K562 (cell line): ENCODE measurements around the gene HOXB7. TPM values are rescaled to one million over a fixed set of nuclear protein-coding genes. Genes with fewer than 3 reads are reported as not detected.
A peak's percentile ranks its signal among the peaks of the same experiment; 100 is the strongest.

Experiments used
- BACH1 ChIP-seq: fragments of 200-800 bp; sonication (Bioruptor generic); IDR thresholded peaks from 2 replicates; pipeline ENCODE4 v1.6.1; 2016; ENCODE audit warnings: missing genetic modification characterization, missing compliant biosample characterization
- BDP1 ChIP-seq: IDR thresholded peaks from 3 replicates; pipeline ENCODE4 v1.6.1; 2011; ENCODE audit not compliant: insufficient read length, insufficient read depth
- CBFA2T2 ChIP-seq: fragments of 450-650 bp; conservative IDR thresholded peaks from 2 replicates; pipeline ENCODE4 v1.6.1; 2017; ENCODE audit warnings: mild to moderate bottlenecking
- CREB3L1 ChIP-seq: fragments of 450-650 bp; IDR thresholded peaks from 2 replicates; pipeline ENCODE4 v1.6.1; 2014; ENCODE audit warnings: low read depth, mild to moderate bottlenecking, moderate library complexity, borderline replicate concordance
- CTCFL ChIP-seq: IDR thresholded peaks from 2 replicates; pipeline ENCODE4 v1.6.1; 2011; ENCODE audit warnings: borderline replicate concordance, low read depth, mild to moderate bottlenecking, moderate library complexity, low read length; ENCODE audit not compliant: insufficient read depth, poor library complexity, severe bottlenecking
- MYBL2 ChIP-seq, 2 experiments: fragments of 450-650 bp in 1 of 2; sonication (generic) in 1 of 2; formaldehyde crosslinking in 1 of 2; IDR thresholded peaks; 2 replicates each; pipeline versions ENCODE4 v1.6.1 to v1.8.1; 2017 to 2022; ENCODE audit warnings: borderline replicate concordance in 1 of 2, inconsistent platforms in 1 of 2, low read depth in 1 of 2, mild to moderate bottlenecking in 1 of 2, missing genetic modification reagents in 1 of 2, moderate library complexity in 1 of 2
- NCOA2 ChIP-seq, 2 experiments: fragments of 450-650 bp; IDR thresholded peaks; 2 replicates each; pipeline ENCODE4 v1.6.1; 2018; ENCODE audit warnings: mild to moderate bottlenecking in 2 of 2, moderate library complexity in 1 of 2; ENCODE audit not compliant: partially characterized antibody in 2 of 2
- NONO ChIP-seq, 2 experiments: fragments of 200-400 bp in 1 of 2; fragments of 450-650 bp in 1 of 2; formaldehyde crosslinking in 1 of 2; IDR thresholded peaks; 2 replicates each; pipeline ENCODE4 v1.6.1; 2017; ENCODE audit warnings: low read depth in 2 of 2, mild to moderate bottlenecking in 2 of 2, moderate library complexity in 2 of 2, low read length in 1 of 2
- PHB2 ChIP-seq: fragments of 450-650 bp; IDR thresholded peaks from 2 replicates; pipeline ENCODE4 v1.6.1; 2017; ENCODE audit warnings: low read depth
- POLR3G ChIP-seq: IDR thresholded peaks from 2 replicates; pipeline ENCODE4 v1.6.1; 2011; ENCODE audit not compliant: insufficient read length, insufficient replicate concordance; ENCODE audit errors: extremely low read depth
- SIN3B ChIP-seq: fragments of 450-650 bp; IDR thresholded peaks from 2 replicates; pipeline ENCODE4 v1.6.1; 2017; ENCODE audit warnings: low read depth, mild to moderate bottlenecking, moderate library complexity
- SIRT6 ChIP-seq: IDR thresholded peaks from one replicate; pipeline ENCODE4 v1.6.1; 2012; ENCODE audit warnings: low read depth, mild to moderate bottlenecking, control low read depth, inconsistent platforms, low read length, moderate library complexity
- TBP ChIP-seq: optimal IDR thresholded peaks from 2 replicates; pipeline ENCODE3; 2011; ENCODE audit warnings: low read depth, low read length, improper control_type of control experiment
- TCF7 ChIP-seq: sonication (generic); IDR thresholded peaks from 2 replicates; pipeline ENCODE4 v1.6.1; 2016; ENCODE audit warnings: antibody characterized with exemption, borderline replicate concordance
- XRCC4 ChIP-seq: IDR thresholded peaks from one replicate; pipeline ENCODE4 v1.6.1; 2011; ENCODE audit not compliant: insufficient read depth, insufficient read length; ENCODE audit errors: extremely low read depth
- ZBTB9 ChIP-seq: fragments of 450-650 bp; formaldehyde crosslinking; IDR thresholded peaks from 2 replicates; pipeline ENCODE4 v1.4.0; 2020; ENCODE audit warnings: mild to moderate bottlenecking, moderate library complexity
- ZKSCAN3 ChIP-seq: fragments of 250-450 bp; sonication (Bioruptor Pico); IDR thresholded peaks from 2 replicates; pipeline ENCODE4 v1.4.0; 2020
- ZNF253 ChIP-seq: fragments of 250-450 bp; sonication (Bioruptor Pico); conservative IDR thresholded peaks from 2 replicates; pipeline ENCODE4 v1.6.1; 2021; ENCODE audit warnings: mild to moderate bottlenecking
- ZNF263 ChIP-seq: sonication (generic); formaldehyde crosslinking; IDR thresholded peaks from 2 replicates; pipeline ENCODE4 v1.8.0; 2022; ENCODE audit warnings: mild to moderate bottlenecking, missing genetic modification reagents, borderline replicate concordance
- ZNF431 ChIP-seq: sonication (generic); formaldehyde crosslinking; IDR thresholded peaks from 2 replicates; pipeline ENCODE4 v1.8.0; 2022; ENCODE audit warnings: mild to moderate bottlenecking, missing genetic modification reagents
- ZNF445 ChIP-seq: fragments of 250-450 bp; sonication (Bioruptor Pico); IDR thresholded peaks from 2 replicates; pipeline ENCODE4 v1.4.0; 2020; ENCODE audit warnings: low read depth, mild to moderate bottlenecking, moderate library complexity
- polyA plus RNA-seq, 8 experiments: library from polyadenylated mRNA; depleted of rRNA in 4 of 8; stranded (reverse) in 5 of 8; unstranded in 3 of 8; fragments of >200 nt; fragmentation: Nextera tagmentation in 2 of 8; fragmentation: Illumina TruSeq in 1 of 8; extraction: Ambion mirVana in 2 of 8; extraction: Trizol in 1 of 8; gene quantifications; 2 replicates each; pipeline versions ENCODE4 v1.2.1 to v1.2.3, GENCODE V29; 2011 to 2014; ENCODE audit warnings: inconsistent platforms in 1 of 8, missing spikeins in 1 of 8
- total RNA-seq, 7 experiments: library from RNA; depleted of rRNA in 6 of 7; stranded (reverse); fragments of >200 nt in 6 of 7; fragmentation: Illumina TruSeq in 2 of 7; extraction: Trizol in 2 of 7; gene quantifications; 2 replicates each; pipeline versions ENCODE4 v1.2.1 to v1.2.3, GENCODE V29; 2011 to 2021; ENCODE audit warnings: low replicate concordance in 1 of 7
- TF ChIP-seq, protein P1 (sequence below), 2 experiments: IDR thresholded peaks; 2 replicates each; pipeline ENCODE4 v1.6.1; 2011; ENCODE audit warnings: borderline replicate concordance in 1 of 2, control low read depth in 1 of 2, low read depth in 1 of 2, low read length in 1 of 2, mild to moderate bottlenecking in 1 of 2, mixed read lengths in 1 of 2, moderate library complexity in 1 of 2; ENCODE audit not compliant: insufficient read depth in 1 of 2, insufficient read length in 1 of 2, poor library complexity in 1 of 2, severe bottlenecking in 1 of 2; ENCODE audit errors: extremely low read depth in 1 of 2

The HOXB7 gene
- total and polyA plus RNA-seq, 9 of the 15 experiments (the other 6 are each of a cell fraction or from before 2014, with no cell fraction given): 5.5 to 16.7 (median 8.3) TPM

GRCh38 chr17:48577946-48578615 is 32.7 kb downstream of the HOXB7 start, which contains the start of gene HOXB4 (continued):
- TF ChIP-seq CTCFL (no peak), ZNF253 (CRISPR knock-in tag) (no peak), TBP (peak; percentile 69), NCOA2 (IDR thresholded peaks at IDR 0.05; ENCODE audit: partially characterized antibody in 2 of 2) (no peak), ZBTB9 (no peak), BACH1 (tag) (peak; percentile 34; the same call in 1 of the 2 replicates), ZNF445 (no peak), TCF7 (no peak), BDP1 (no peak), POLR3G (no peak), CBFA2T2 (peak; percentile 52), XRCC4 (no peak), NONO (IDR thresholded peaks at IDR 0.05; ENCODE audit: low read depth in 2 of 2, low read length in 1 of 2) (no peak), ZKSCAN3 (CRISPR knock-in tag) (no peak), ZNF431 (CRISPR knock-in tag) (no peak), CREB3L1 (no peak), ZNF263 (CRISPR knock-in tag) (no peak), PHB2 (no peak), SIN3B (no peak), MYBL2 (IDR thresholded peaks at IDR 0.05; ENCODE audit: low read depth) (no peak), MYBL2 (CRISPR knock-in tag; IDR thresholded peaks at IDR 0.05; ENCODE audit: borderline replicate concordance) (no peak), SIRT6 (no peak)
- TF ChIP-seq, protein P1, sequence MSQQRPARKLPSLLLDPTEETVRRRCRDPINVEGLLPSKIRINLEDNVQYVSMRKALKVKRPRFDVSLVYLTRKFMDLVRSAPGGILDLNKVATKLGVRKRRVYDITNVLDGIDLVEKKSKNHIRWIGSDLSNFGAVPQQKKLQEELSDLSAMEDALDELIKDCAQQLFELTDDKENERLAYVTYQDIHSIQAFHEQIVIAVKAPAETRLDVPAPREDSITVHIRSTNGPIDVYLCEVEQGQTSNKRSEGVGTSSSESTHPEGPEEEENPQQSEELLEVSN (IDR thresholded peaks at IDR 0.05; ENCODE audit: borderline replicate concordance in 1 of 2, extremely low read depth in 1 of 2, insufficient read depth in 1 of 2, insufficient read length in 1 of 2, low read depth in 1 of 2, low read length in 1 of 2, poor library complexity in 1 of 2, severe bottlenecking in 1 of 2): peak in 1 of 2 experiments; percentile 67
